Esophagus squamous epithelium (tissue), 5 donors: ENCODE measurements around the gene RRAS2. TPM values are rescaled to one million over a fixed set of nuclear protein-coding genes. Genes with fewer than 3 reads are reported as not detected.

Experiments
- DNase-seq: peaks from one replicate; lab custom pipeline; 2025; lab: John Stamatoyannopoulos, UW
- H3K27ac ChIP-seq, 4 donors: fragments of 200-600 bp; sonication (generic); one replicate each; pipeline ENCODE4 v1.5.1; 2016 to 2019; ENCODE audit warnings: mild to moderate bottlenecking in 1 of 4
- H3K27me3 ChIP-seq, 4 donors: fragments of 200-600 bp; sonication (generic); 1 replicate in 3 of 4; 2 replicates in 1 of 4; pipeline versions ENCODE4 v1.5.1 to v1.6.0; 2017 to 2021; ENCODE audit warnings: antibody characterized with exemption in 1 of 4
- H3K36me3 ChIP-seq, 3 donors: fragments of 200-600 bp; sonication (generic); one replicate each; pipeline ENCODE4 v1.5.1; 2016 to 2019
- H3K4me1 ChIP-seq, 3 donors: fragments of 200-600 bp; sonication (generic); one replicate each; pipeline ENCODE4 v1.5.1; 2017 to 2019
- H3K4me3 ChIP-seq, 4 donors: fragments of 200-600 bp; sonication (generic); 1 replicate in 3 of 4; 2 replicates in 1 of 4; pipeline ENCODE4 v1.5.1; 2016 to 2019; ENCODE audit warnings: mild to moderate bottlenecking in 2 of 4, moderate library complexity in 1 of 4
- H3K9me3 ChIP-seq, 3 donors: fragments of 200-600 bp; sonication (generic); one replicate each; pipeline ENCODE4 v1.5.1; 2016 to 2019
- POLR2A ChIP-seq, 4 donors: fragments of 450-650 bp; IDR thresholded peaks; one replicate each; pipeline ENCODE4 v1.6.1; 2017; ENCODE audit warnings: antibody characterized with exemption in 4 of 4, mild to moderate bottlenecking in 4 of 4, moderate library complexity in 3 of 4
- WGBS, 2 donors: methylation state at CpG; one replicate each; pipeline ENCODE4 v1.1.5; 2018; 5-methylcytosine and 5-hydroxymethylcytosine counted together
- intact Hi-C: fragments of 100-400 bp; cut with DNase I; formaldehyde crosslinking; loops from one replicate; pipeline ENCODE4 v1.15.0; 2022
- total RNA-seq, 4 donors: library from RNA; depleted of rRNA; stranded (reverse); fragments of >200 nt; gene quantifications; one replicate each; pipeline ENCODE4 v1.1.0, GENCODE V29; 2016
- TF ChIP-seq, protein P1 (sequence below), 6 experiments: fragments of 450-650 bp in 4 of 6; fragments of 200-600 bp in 2 of 6; sonication (generic) in 2 of 6; IDR thresholded peaks; one replicate each; pipeline ENCODE4 v1.5.1; 2016 to 2019; ENCODE audit warnings: antibody characterized with exemption in 6 of 6, mild to moderate bottlenecking in 4 of 6, moderate library complexity in 4 of 6
- donor health status: DM: yes; HTN: yes; CAD: no.

Gene RRAS2
- total RNA-seq, 4 donors from 2014 or later = 14.1 to 42.5 (median 29.0) TPM

DNA sequence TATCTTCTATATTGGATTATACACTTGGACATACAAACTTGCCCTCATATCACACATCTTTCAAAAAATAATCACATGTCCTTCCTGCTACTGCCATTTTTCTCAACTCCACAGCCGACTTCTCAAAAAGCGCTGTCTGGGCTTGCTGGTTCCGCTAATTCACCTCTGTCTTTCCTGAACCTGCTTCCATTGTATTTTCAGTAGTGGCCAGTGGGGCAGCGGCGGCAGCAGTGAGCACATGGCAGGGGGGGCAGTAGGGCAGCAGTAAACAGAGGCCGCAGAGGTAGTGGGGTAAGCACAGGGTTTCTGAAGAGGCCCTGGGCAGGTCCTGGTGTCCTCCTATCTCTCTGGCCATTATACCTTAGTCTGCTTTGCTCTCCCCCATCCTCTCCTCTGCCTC, 126.3 kb downstream of the RRAS2 start:
- Histone ChIP-seq H3K27me3 (peaks cover 0 to 12% (median 0%) of the 10 kb centered on the region in 4 donors), H3K27ac (no peak overlapping the region), H3K9me3 (no peaks in the 10 kb centered on the region), H3K36me3 (no peaks in the 10 kb centered on the region), H3K4me3 (no peak overlapping the region), H3K4me1 (no peaks in the 10 kb centered on the region)
- no peak for DNase-seq
- 53 to 58% methylated on average over 5 to 6 of the region's 6 CpGs for WGBS, 2 donors
- intact Hi-C loops = no loop called here
- TF ChIP-seq, protein P1, sequence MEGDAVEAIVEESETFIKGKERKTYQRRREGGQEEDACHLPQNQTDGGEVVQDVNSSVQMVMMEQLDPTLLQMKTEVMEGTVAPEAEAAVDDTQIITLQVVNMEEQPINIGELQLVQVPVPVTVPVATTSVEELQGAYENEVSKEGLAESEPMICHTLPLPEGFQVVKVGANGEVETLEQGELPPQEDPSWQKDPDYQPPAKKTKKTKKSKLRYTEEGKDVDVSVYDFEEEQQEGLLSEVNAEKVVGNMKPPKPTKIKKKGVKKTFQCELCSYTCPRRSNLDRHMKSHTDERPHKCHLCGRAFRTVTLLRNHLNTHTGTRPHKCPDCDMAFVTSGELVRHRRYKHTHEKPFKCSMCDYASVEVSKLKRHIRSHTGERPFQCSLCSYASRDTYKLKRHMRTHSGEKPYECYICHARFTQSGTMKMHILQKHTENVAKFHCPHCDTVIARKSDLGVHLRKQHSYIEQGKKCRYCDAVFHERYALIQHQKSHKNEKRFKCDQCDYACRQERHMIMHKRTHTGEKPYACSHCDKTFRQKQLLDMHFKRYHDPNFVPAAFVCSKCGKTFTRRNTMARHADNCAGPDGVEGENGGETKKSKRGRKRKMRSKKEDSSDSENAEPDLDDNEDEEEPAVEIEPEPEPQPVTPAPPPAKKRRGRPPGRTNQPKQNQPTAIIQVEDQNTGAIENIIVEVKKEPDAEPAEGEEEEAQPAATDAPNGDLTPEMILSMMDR (IDR thresholded peaks at IDR 0.05) = no peak
- TF ChIP-seq POLR2A (IDR thresholded peaks at IDR 0.05) = no peak

DNA sequence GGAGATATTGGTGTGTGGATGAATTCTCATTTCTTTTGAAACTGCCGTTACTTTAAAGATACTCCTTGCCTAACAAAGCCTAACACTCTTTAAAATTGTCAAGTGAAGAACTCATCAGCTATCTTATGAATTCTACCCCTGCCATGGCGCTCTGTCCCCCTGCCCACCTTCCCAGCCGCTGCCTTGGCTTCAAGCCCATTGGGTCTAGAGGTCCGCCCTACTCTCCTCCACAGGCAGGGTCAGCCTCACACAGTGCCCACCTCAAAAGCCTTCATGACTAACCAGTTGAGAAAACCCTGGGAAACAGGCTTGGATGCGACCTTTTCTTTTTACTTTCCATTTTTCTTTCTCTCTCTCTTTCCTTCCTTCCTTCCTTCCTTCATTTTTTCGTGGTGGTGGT, 128.6 kb downstream of the RRAS2 start:
- 68 to 71% methylated on average over 6 of the region's 6 CpGs for WGBS, 2 donors
- intact Hi-C loops = no loop called here
- no peak overlapping the region for H3K4me3 ChIP-seq
- no peak overlapping the region for H3K27ac ChIP-seq
- no peaks in the 10 kb centered on the region for H3K36me3 ChIP-seq
- H3K27me3 ChIP-seq = peaks cover 0 to 12% (median 0%) of the 10 kb centered on the region in 4 donors
- H3K4me1 ChIP-seq = no peaks in the 10 kb centered on the region
- TF ChIP-seq, protein P1 (IDR thresholded peaks at IDR 0.05) = no peak
- no peak for TF ChIP-seq POLR2A (IDR thresholded peaks at IDR 0.05)
- peaks cover 0 to 7% (median 0%) of the 10 kb centered on the region in 3 donors for H3K9me3 ChIP-seq
- DNase-seq = no peak

DNA sequence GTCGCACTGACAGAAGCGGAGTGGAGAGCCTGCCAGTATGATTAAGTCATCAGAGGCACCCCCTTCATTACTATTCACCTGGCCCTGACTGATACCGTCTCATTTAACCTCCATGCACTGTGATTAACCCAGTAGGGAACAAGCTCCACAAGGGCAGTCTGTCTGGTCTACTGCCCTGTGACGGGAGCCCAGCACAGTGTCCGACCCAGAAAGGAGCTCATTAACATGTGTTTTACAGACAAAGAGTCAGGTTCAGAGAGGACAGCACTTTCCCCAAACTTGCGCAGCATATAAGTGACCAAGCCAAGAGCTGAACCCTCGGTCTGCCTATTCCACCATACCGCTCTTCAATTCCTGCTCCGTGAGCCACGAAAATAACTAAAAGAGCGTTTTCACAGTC, 129.5 kb downstream of the RRAS2 start:
- no peak for DNase-seq
- Histone ChIP-seq H3K4me3 (no peak overlapping the region), H3K36me3 (no peaks in the 10 kb centered on the region), H3K9me3 (peaks cover 0 to 7% (median 0%) of the 10 kb centered on the region in 3 donors), H3K27me3 (peaks cover 0 to 12% (median 0%) of the 10 kb centered on the region in 4 donors), H3K27ac (no peak overlapping the region), H3K4me1 (peaks cover 0 to under 1% (median 0%) of the 10 kb centered on the region in 3 donors)
- 64 to 67% methylated on average over 10 to 11 of the region's 11 CpGs for WGBS, 2 donors
- intact Hi-C loops = no loop called here
- TF ChIP-seq POLR2A (IDR thresholded peaks at IDR 0.05) = no peak
- TF ChIP-seq, protein P1 (IDR thresholded peaks at IDR 0.05) = no peak

DNA sequence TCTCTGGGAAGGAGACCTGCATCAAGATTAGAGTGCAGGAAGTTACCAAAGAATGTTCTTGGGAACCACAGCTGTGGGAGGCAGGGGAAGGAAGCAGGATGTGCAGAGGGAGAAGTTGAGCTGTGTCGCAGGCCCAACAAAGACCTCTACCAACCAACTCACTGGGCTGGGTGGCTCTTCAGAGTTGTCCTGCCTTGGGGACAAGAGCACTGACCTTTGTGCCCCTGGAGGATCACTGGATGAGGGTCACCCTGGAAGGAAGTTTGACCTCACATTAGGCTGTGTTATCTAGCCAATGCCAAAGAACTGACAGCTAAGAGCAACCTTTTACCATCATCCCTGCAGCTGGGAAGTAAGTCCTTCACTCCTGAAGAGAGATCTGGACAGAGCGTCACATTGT, 130.6 kb downstream of the RRAS2 start:
- 92% methylated on average over 1 of the region's 2 CpGs; no CpG with 5 or more reads in 1 of the 2 donors for WGBS, 2 donors
- no peak for DNase-seq
- intact Hi-C loops = no loop called here
- H3K27me3 ChIP-seq = peaks cover 0 to 12% (median 0%) of the 10 kb centered on the region in 4 donors
- H3K4me3 ChIP-seq = no peak overlapping the region
- no peak overlapping the region for H3K27ac ChIP-seq
- peaks cover 0 to 12% (median 4%) of the 10 kb centered on the region in 3 donors for H3K4me1 ChIP-seq
- H3K36me3 ChIP-seq = no peaks in the 10 kb centered on the region
- H3K9me3 ChIP-seq = peaks cover 0 to 7% (median 0%) of the 10 kb centered on the region in 3 donors
- TF ChIP-seq, protein P1 (IDR thresholded peaks at IDR 0.05) = no peak
- TF ChIP-seq POLR2A (IDR thresholded peaks at IDR 0.05) = no peak

Other genes with a start within 250 kb of the RRAS2 start
- 100 to 1,000 TPM in 2 of 4 donors, 10 to 100 TPM in 2; 60.9 to 118 (median 102) TPM for gene COPB1, start 140.6 kb upstream of the RRAS2 start, total RNA-seq
- 100 to 1,000 TPM in 3 of 4 donors, 10 to 100 TPM in 1; 72.0 to 127 (median 114) TPM for gene PSMA1, start 161.2 kb upstream of the RRAS2 start, total RNA-seq